Activated CD8-positive, alpha-beta memory T cell treated with anti-CD3 and anti-CD28 coated beads, Interleukin-2, amount 50 U/mL, for 24 hours (primary cell): ENCODE data around the gene KATNB1.
"Not testable (repeated sequence)": the region's sequence is repeated elsewhere in the genome, so short reads cannot be mapped to it uniquely, and the experiment has no call there.

Experiments
- DNase-seq: peaks from one replicate; pipeline ENCODE4 v3.0.0-alpha.2; 2020; ENCODE audit errors: extremely low read depth

The KATNB1 gene

GRCh38 chr16:57771141-57771785 is 35.7 kb downstream of the KATNB1 start:
- DNase-seq, result no peak

- no peak for DNase-seq
These were observed 37.4 kb downstream of the KATNB1 start for GRCh38 chr16:57773019-57773418.

- no peak for DNase-seq
These were observed 38.2 kb downstream of the KATNB1 start for GRCh38 chr16:57773655-57774295.

- DNase-seq, result no peak
These were observed 39.2 kb downstream of the KATNB1 start for GRCh38 chr16:57774705-57775285.

DNA sequence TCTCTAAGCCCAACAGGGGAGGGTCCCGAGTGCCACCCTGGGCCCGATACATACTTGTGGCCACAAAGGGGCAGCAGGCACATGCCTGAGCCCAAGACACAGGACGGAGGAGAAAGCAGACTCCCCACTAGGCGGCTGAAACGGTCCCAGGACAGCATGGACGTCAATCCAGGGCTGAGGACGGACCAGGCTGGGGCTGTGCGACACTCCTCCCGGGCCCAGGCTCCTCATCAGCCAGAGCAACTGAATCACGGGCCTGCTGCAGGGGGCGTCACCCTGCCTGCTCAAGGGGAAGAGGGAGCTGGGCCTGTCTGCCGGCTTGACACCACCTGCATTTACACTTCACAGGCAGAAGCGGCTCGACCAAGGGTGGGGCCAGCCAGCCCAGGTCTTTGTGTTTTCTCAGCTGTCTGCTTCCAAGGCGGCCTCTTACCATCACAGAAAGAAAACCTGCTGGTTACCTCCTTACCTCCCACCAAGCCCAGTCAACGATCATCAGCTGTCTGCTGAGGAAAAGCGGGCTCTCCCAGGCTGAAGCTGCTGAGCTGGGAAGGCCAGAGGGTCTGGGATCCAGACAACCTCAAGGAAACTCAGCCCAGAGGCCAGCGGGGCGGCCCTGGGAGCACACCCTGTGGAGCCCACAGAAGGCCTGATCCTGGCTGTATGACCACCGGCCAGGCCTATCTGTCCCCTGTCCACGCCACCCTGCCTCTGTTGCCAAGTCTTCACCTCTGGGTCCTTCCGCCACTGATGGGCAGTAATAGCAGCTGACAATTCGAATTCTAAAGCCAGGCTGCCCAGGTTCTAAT is 40.3 kb downstream of the KATNB1 start:
- DNase-seq, result no peak

DNA sequence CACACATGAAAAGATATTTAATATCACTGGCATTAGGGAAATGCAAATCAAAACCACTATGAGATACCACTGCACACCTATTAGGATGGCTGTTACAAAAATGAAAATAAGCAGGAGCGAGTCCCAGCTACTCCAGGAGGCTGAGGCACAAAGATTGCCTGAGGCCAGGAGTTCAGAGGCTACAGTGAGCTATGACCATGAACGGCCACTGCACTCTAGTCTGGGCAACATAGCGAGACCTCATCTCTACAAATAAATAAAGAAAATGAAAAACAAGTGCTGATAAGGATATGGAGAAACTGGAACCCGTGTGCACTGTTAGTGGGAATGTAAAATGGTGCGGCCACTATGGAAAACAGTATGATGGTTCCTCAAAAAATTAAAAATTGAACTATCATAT is 43.1 kb downstream of the KATNB1 start:
- DNase-seq, result no peak

GRCh38 chr16:57779836-57780235 is 44.3 kb downstream of the KATNB1 start:
- DNase-seq, result not testable (repeated sequence)

DNA sequence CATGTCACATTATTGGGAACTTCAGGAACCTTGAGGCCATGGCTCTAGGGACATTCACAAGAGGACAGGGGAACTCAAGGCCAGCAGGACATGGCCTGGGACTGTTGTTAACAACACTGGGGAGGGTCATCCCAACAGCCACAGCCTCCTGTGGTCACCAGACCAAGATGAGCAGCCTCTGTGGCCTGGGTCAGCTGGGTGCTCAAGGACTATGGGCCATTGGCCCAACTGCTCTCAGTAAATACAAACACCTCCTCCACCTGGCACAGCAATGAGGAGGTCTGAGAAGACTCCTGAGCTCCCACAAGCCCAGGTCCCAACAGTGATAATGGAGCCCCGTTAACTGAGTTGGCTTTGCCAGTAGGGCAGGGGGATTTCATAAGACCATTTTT is 45.8 kb downstream of the KATNB1 start:
- DNase-seq, result no peak

GRCh38 chr16:57781741-57782606 is 46.4 kb downstream of the KATNB1 start:
- no peak for DNase-seq

- not testable (repeated sequence) for DNase-seq
These were observed 47.1 kb downstream of the KATNB1 start for GRCh38 chr16:57782607-57783055.

DNA sequence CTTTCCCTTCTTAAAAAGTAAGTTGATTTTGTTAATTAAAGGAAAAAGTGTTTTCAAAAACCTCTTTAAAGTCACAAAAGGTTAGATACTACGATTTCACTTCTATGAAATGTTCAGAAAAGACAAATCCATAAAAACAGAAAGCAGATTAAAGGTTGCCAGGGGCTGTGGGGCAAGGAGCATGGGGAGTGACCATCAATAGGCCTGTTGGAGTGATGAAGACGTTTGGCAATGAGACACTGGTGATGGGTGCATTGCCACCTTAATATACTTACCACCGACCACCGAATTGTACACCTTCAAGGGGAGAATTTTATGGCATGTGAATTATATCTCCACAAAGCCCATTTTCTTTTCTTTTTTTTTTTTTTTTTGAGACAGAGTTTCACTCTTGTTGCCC is 47.5 kb downstream of the KATNB1 start:
- no peak for DNase-seq

- no peak for DNase-seq
These were observed 48.3 kb downstream of the KATNB1 start for GRCh38 chr16:57783883-57784282.

DNA sequence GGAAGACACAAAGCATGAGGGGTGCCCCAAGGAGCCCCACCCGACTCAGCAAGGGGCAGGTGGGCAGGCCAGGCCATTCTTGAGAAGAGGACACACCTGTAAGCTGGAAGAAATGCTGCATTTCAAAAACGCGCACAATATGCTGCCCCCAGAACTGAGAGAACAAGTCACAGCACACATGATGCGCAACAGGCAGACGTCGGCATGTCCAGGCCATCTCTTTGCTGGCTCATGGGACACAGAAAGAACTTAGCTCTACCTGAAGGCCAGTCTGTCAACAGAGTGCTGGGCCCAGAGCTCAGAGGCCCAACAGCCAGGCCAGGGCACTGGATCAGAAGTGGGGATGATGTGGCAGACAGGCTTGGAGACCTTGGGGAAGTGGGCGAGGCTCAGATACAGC is 48.8 kb downstream of the KATNB1 start:
- no peak for DNase-seq

GRCh38 chr16:57785385-57785784 is 49.8 kb downstream of the KATNB1 start:
- DNase-seq, result no peak

- no peak for DNase-seq
These were observed 50.4 kb downstream of the KATNB1 start for GRCh38 chr16:57785924-57786323.

GRCh38 chr16:57786632-57787518 is 51.3 kb downstream of the KATNB1 start:
- DNase-seq, result no peak

DNA sequence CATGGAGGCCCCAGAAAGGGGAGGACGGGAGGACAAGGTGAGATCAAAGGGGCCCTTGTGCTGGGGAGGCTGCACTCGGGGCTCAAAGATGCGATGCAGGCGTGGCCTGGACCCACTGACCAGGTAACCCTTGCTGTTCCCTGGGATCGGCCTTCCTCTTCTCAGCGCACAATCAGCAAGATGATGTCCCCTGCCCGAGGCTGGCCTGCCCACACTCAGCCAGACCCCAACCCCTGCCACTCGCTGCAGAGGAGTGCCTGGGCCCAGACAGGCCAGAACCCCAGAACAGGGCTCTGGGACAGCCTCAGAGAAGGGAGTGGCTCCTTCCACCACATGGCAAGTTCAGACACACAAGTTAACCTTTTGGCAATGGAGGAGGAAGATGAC is 51.9 kb downstream of the KATNB1 start:
- no peak for DNase-seq

- no peak for DNase-seq
These were observed 52.8 kb downstream of the KATNB1 start for GRCh38 chr16:57788252-57788841.

GRCh38 chr16:57788951-57789350 is 53.4 kb downstream of the KATNB1 start:
- DNase-seq, result no peak
